Thyroid gland (tissue), 4 donors: ENCODE results near the gene PLET1.

Experiments
- CTCF ChIP-seq, 6 experiments: fragments of 200-600 bp in 3 of 6; fragments of 450-650 bp in 3 of 6; sonication (generic) in 3 of 6; IDR thresholded peaks; one replicate each; pipeline ENCODE4 v1.5.1; 2016 to 2019; ENCODE audit warnings: antibody characterized with exemption in 6 of 6, mild to moderate bottlenecking in 2 of 6, inconsistent platforms in 1 of 6, moderate library complexity in 1 of 6
- POLR2A ChIP-seq, 2 donors: fragments of 450-650 bp; IDR thresholded peaks; one replicate each; pipeline ENCODE4 v1.6.1; 2017; ENCODE audit warnings: antibody characterized with exemption in 2 of 2, mild to moderate bottlenecking in 2 of 2, moderate library complexity in 1 of 2

GRCh38 chr11:112229746-112230433, 30.8 kb downstream of the PLET1 start:
- TF ChIP-seq CTCF (IDR thresholded peaks at IDR 0.05), result no peak
- no peak for TF ChIP-seq POLR2A (IDR thresholded peaks at IDR 0.05)
